ENCODE data around the gene PLAAT5.

Gene PLAAT5

DNA sequence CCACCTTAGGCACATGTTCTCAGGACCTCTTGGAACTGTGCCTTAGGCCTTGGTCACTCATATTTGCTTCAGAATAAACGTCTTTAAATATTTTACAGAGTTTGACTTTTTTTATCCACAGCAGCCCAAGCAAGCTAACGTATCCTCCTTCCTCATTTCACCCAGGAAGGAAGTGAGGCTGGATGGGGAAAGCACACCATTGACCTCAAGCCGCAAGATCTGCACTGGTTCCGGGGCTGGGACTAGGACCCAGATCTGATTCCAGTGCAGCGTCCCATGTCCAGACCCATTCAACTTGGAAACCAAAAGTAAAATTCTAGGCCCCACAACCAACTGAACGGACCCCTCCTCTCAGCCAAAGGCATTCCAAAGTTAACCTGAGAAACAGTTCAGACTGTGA is 12.5 kb upstream of the PLAAT5 start:
- 77 to 89% methylated on average over 2 to 3 of the region's 6 CpGs for WGBS, 2 experiments (ENCODE audit: insufficient coverage in 2 of 2)
- Histone ChIP-seq H3K36me3 (ENCODE audit: control insufficient read depth, insufficient read depth, low read length) (no peaks in the 10 kb centered on the region), H3K4me3 (ENCODE audit: extremely low read depth, insufficient read depth, low read length, poor library complexity, severe bottlenecking) (no peak overlapping the region), H3K4me1 (ENCODE audit: control insufficient read depth, insufficient read depth, low read length, poor library complexity, severe bottlenecking) (peaks cover 8% of the 10 kb centered on the region), H3K9me3 (ENCODE audit: control insufficient read depth, low read length) (peaks cover 14% of the 10 kb centered on the region), H3K27ac (ENCODE audit: low read depth, low read length, severe bottlenecking) (no peak overlapping the region)

GRCh38 chr11:63502252-63502820 is 11.4 kb upstream of the PLAAT5 start:
- Histone ChIP-seq H3K27ac (ENCODE audit: low read depth, low read length, severe bottlenecking) (no peak overlapping the region), H3K9me3 (ENCODE audit: control insufficient read depth, low read length) (peaks cover 14% of the 10 kb centered on the region), H3K36me3 (ENCODE audit: control insufficient read depth, insufficient read depth, low read length) (no peaks in the 10 kb centered on the region), H3K4me3 (ENCODE audit: extremely low read depth, insufficient read depth, low read length, poor library complexity, severe bottlenecking) (no peak overlapping the region), H3K4me1 (ENCODE audit: control insufficient read depth, insufficient read depth, low read length, poor library complexity, severe bottlenecking) (peaks cover 8% of the 10 kb centered on the region)
- 83 to 100% methylated on average over 1 of the region's 2 CpGs for WGBS, 2 experiments (ENCODE audit: insufficient coverage in 2 of 2)

DNA sequence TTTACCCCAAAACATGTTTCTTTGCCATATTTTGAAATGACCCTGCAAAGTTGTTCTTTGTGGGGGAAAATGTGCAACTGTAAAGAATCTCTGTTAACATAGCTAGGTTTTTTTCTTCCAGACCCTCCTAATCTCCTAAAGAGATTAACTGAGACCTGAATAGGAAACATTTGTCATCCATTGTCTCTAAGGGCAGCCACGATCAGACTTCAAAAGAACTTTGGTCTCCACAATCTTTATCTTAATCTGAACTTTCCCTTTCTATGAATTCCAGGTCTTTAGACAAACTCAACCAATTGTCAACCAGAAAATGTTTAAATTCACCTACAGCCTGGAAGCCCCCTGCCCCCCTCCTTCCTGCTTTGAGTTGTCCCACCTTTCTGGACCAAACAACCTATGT is 10.3 kb upstream of the PLAAT5 start:
- Histone ChIP-seq H3K4me3 (ENCODE audit: extremely low read depth, insufficient read depth, low read length, poor library complexity, severe bottlenecking) (no peak overlapping the region), H3K27ac (ENCODE audit: low read depth, low read length, severe bottlenecking) (no peak overlapping the region), H3K36me3 (ENCODE audit: control insufficient read depth, insufficient read depth, low read length) (no peaks in the 10 kb centered on the region), H3K9me3 (ENCODE audit: control insufficient read depth, low read length) (peaks cover 14% of the 10 kb centered on the region), H3K4me1 (ENCODE audit: control insufficient read depth, insufficient read depth, low read length, poor library complexity, severe bottlenecking) (peaks cover 5% of the 10 kb centered on the region)
- WGBS, 2 experiments (ENCODE audit: insufficient coverage in 2 of 2): 67 to 75% methylated on average over 1 of the region's 1 CpG

- 83 to 100% methylated on average over 3 of the region's 4 CpGs for WGBS, 2 experiments (ENCODE audit: insufficient coverage in 2 of 2)
- H3K9me3 ChIP-seq (ENCODE audit: control insufficient read depth, low read length): peaks cover 14% of the 10 kb centered on the region
- H3K4me1 ChIP-seq (ENCODE audit: control insufficient read depth, insufficient read depth, low read length, poor library complexity, severe bottlenecking): no peaks in the 10 kb centered on the region
- no peaks in the 10 kb centered on the region for H3K36me3 ChIP-seq (ENCODE audit: control insufficient read depth, insufficient read depth, low read length)
- H3K4me3 ChIP-seq (ENCODE audit: extremely low read depth, insufficient read depth, low read length, poor library complexity, severe bottlenecking): no peak overlapping the region
- no peak overlapping the region for H3K27ac ChIP-seq (ENCODE audit: low read depth, low read length, severe bottlenecking)
These were observed 8.9 kb upstream of the PLAAT5 start for GRCh38 chr11:63499874-63500273.

- peaks cover 9% of the 10 kb centered on the region for H3K9me3 ChIP-seq (ENCODE audit: control insufficient read depth, low read length)
- H3K4me3 ChIP-seq (ENCODE audit: extremely low read depth, insufficient read depth, low read length, poor library complexity, severe bottlenecking): no peak overlapping the region
- no peaks in the 10 kb centered on the region for H3K4me1 ChIP-seq (ENCODE audit: control insufficient read depth, insufficient read depth, low read length, poor library complexity, severe bottlenecking)
- H3K27ac ChIP-seq (ENCODE audit: low read depth, low read length, severe bottlenecking): no peak overlapping the region
- no peaks in the 10 kb centered on the region for H3K36me3 ChIP-seq (ENCODE audit: control insufficient read depth, insufficient read depth, low read length)
- WGBS, 2 experiments (ENCODE audit: insufficient coverage in 2 of 2): 93 to 95% methylated on average over 3 to 4 of the region's 6 CpGs
These were observed 4.0 kb upstream of the PLAAT5 start for GRCh38 chr11:63494975-63495374.

- no CpG with 5 or more reads among the region's 1 CpG for WGBS, 2 experiments (ENCODE audit: insufficient coverage in 2 of 2)
- H3K27ac ChIP-seq (ENCODE audit: low read depth, low read length, severe bottlenecking): no peak overlapping the region
- H3K4me3 ChIP-seq (ENCODE audit: extremely low read depth, insufficient read depth, low read length, poor library complexity, severe bottlenecking): no peak overlapping the region
- no peaks in the 10 kb centered on the region for H3K4me1 ChIP-seq (ENCODE audit: control insufficient read depth, insufficient read depth, low read length, poor library complexity, severe bottlenecking)
- no peaks in the 10 kb centered on the region for H3K36me3 ChIP-seq (ENCODE audit: control insufficient read depth, insufficient read depth, low read length)
- H3K9me3 ChIP-seq (ENCODE audit: control insufficient read depth, low read length): no peaks in the 10 kb centered on the region
These were observed 2.2 kb upstream of the PLAAT5 start for GRCh38 chr11:63493127-63493526.

DNA sequence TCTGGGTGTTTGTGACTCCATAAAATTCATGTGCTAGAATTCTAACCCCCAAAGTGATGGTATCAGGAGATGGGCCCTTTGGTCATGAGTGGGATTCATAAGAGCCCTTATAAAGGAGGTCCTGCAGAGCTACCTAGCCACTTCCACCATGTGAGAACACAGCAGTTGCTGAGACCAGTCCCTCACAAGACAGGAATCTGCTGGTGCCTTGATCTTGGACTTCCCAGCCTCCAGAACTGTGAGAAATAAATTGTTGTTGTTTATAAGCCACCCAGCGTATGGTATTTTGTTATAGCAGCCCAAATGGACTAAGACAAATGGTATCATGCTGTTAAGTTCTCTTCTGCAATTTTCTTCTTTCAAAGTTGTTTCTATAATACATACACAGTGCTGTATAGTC is 1.5 kb upstream of the PLAAT5 start:
- no CpG with 5 or more reads among the region's 1 CpG for WGBS, 2 experiments (ENCODE audit: insufficient coverage in 2 of 2)
- Histone ChIP-seq H3K36me3 (ENCODE audit: control insufficient read depth, insufficient read depth, low read length) (no peaks in the 10 kb centered on the region), H3K4me3 (ENCODE audit: extremely low read depth, insufficient read depth, low read length, poor library complexity, severe bottlenecking) (no peak overlapping the region), H3K9me3 (ENCODE audit: control insufficient read depth, low read length) (no peaks in the 10 kb centered on the region), H3K4me1 (ENCODE audit: control insufficient read depth, insufficient read depth, low read length, poor library complexity, severe bottlenecking) (no peaks in the 10 kb centered on the region), H3K27ac (ENCODE audit: low read depth, low read length, severe bottlenecking) (no peak overlapping the region)

DNA sequence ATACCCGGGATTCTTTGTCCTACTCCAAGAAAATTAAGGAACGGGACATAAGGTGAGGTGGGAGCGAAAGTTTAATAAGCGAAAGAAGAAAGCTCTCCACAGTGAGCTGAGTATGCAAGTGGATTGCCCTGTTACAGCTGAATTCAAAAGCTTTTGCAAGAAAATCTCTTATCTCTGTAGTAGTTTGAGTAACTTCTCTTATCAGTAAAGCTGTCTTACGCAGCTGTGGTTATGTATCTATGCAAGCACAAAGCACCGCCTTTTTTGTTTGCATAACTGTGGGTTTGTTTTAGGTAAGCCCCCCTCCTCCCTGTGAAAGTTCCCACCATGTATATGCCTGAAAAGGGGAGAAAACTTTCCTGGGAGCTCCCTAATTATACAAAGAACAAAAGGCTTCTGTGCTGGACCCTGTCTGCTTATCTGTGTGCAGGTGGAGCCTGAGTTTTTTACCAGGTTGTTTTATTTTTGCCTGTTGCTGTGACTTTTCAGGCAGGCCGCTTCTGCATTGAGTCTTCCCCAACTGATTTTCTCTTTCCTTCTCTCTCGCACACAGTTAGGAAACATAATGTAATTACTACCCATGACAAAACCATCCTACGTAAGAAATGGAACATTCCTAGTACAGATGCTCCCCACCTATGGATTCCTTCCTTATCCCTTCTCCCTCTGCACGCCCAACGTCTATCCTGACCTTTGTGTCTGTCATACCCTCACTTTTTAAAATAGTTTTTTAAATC is 837 bp upstream of the PLAAT5 start:
- no peak overlapping the region for H3K4me3 ChIP-seq (ENCODE audit: extremely low read depth, insufficient read depth, low read length, poor library complexity, severe bottlenecking)
- H3K4me1 ChIP-seq (ENCODE audit: control insufficient read depth, insufficient read depth, low read length, poor library complexity, severe bottlenecking): no peaks in the 10 kb centered on the region
- H3K27ac ChIP-seq (ENCODE audit: low read depth, low read length, severe bottlenecking): no peak overlapping the region
- 91 to 92% methylated on average over 6 to 7 of the region's 11 CpGs for WGBS, 2 experiments (ENCODE audit: insufficient coverage in 2 of 2)
- H3K36me3 ChIP-seq (ENCODE audit: control insufficient read depth, insufficient read depth, low read length): no peaks in the 10 kb centered on the region
- H3K9me3 ChIP-seq (ENCODE audit: control insufficient read depth, low read length): no peaks in the 10 kb centered on the region

DNA sequence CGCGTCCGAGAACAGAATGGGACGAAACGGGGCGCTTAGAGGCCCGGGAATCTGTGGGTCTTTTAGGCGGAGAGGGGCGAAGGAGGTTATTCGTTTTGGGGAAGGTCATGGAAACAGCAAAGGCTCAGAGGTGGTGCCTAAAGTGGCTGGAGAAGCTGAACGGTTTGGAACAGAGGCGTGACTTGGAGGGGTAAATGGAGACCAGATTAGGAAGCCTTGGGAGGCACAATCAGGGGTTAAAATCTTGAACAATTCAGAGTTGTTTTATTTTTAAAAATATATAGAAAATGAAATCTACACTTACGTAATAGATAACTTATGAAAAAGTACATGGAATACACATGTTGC is 247 bp upstream of the PLAAT5 start:
- WGBS, 2 experiments (ENCODE audit: insufficient coverage in 2 of 2): 71 to 75% methylated on average over 10 to 12 of the region's 13 CpGs
- Histone ChIP-seq H3K27ac (ENCODE audit: low read depth, low read length, severe bottlenecking) (no peak overlapping the region), H3K9me3 (ENCODE audit: control insufficient read depth, low read length) (no peaks in the 10 kb centered on the region)

GRCh38 chr11:63489879-63490278 is 1.1 kb downstream of the PLAAT5 start:
- H3K27ac ChIP-seq (ENCODE audit: low read depth, low read length, severe bottlenecking): no peak overlapping the region
- peaks cover 9% of the 10 kb centered on the region for H3K9me3 ChIP-seq (ENCODE audit: control insufficient read depth, low read length)
- H3K36me3 ChIP-seq (ENCODE audit: control insufficient read depth, insufficient read depth, low read length): no peaks in the 10 kb centered on the region
- WGBS, 2 experiments (ENCODE audit: insufficient coverage in 2 of 2): 61 to 79% methylated on average over 2 to 3 of the region's 3 CpGs
- H3K4me3 ChIP-seq (ENCODE audit: extremely low read depth, insufficient read depth, low read length, poor library complexity, severe bottlenecking): no peak overlapping the region
- no peaks in the 10 kb centered on the region for H3K4me1 ChIP-seq (ENCODE audit: control insufficient read depth, insufficient read depth, low read length, poor library complexity, severe bottlenecking)

More for the DNA sequence above, 247 bp upstream of the PLAAT5 start:
- Histone ChIP-seq H3K4me3 (ENCODE audit: extremely low read depth, insufficient read depth, low read length, poor library complexity, severe bottlenecking) (peak overlapping the region; percentile 7), H3K4me1 (ENCODE audit: control insufficient read depth, insufficient read depth, low read length, poor library complexity, severe bottlenecking) (no peaks in the 10 kb centered on the region), H3K36me3 (ENCODE audit: control insufficient read depth, insufficient read depth, low read length) (no peaks in the 10 kb centered on the region)

- Histone ChIP-seq H3K4me3 (ENCODE audit: extremely low read depth, insufficient read depth, low read length, poor library complexity, severe bottlenecking) (no peak overlapping the region), H3K36me3 (ENCODE audit: control insufficient read depth, insufficient read depth, low read length) (no peaks in the 10 kb centered on the region), H3K9me3 (ENCODE audit: control insufficient read depth, low read length) (peaks cover 9% of the 10 kb centered on the region), H3K27ac (ENCODE audit: low read depth, low read length, severe bottlenecking) (no peak overlapping the region), H3K4me1 (ENCODE audit: control insufficient read depth, insufficient read depth, low read length, poor library complexity, severe bottlenecking) (no peaks in the 10 kb centered on the region)
- WGBS, 2 experiments (ENCODE audit: insufficient coverage in 2 of 2): 100% methylated on average over 1 of the region's 1 CpG; no CpG with 5 or more reads in 1 of the 2 experiments
These were observed 2.2 kb downstream of the PLAAT5 start for GRCh38 chr11:63488789-63489188.
